ENCODE results near the gene CD300LG.

The CD300LG gene

GRCh38 chr17:43907425-43907981 lies 60.5 kb downstream of the CD300LG start, which contains the start of gene MPP2:
MPP2 (minus strand) TSS chr17:43907536; CDS start chr17:43904460, 3,076 bp downstream.
- TF ChIP-seq, protein P1, sequence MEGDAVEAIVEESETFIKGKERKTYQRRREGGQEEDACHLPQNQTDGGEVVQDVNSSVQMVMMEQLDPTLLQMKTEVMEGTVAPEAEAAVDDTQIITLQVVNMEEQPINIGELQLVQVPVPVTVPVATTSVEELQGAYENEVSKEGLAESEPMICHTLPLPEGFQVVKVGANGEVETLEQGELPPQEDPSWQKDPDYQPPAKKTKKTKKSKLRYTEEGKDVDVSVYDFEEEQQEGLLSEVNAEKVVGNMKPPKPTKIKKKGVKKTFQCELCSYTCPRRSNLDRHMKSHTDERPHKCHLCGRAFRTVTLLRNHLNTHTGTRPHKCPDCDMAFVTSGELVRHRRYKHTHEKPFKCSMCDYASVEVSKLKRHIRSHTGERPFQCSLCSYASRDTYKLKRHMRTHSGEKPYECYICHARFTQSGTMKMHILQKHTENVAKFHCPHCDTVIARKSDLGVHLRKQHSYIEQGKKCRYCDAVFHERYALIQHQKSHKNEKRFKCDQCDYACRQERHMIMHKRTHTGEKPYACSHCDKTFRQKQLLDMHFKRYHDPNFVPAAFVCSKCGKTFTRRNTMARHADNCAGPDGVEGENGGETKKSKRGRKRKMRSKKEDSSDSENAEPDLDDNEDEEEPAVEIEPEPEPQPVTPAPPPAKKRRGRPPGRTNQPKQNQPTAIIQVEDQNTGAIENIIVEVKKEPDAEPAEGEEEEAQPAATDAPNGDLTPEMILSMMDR (IDR thresholded peaks at IDR 0.05; ENCODE audit: low read depth, low read length): peak; percentile 24
- in situ Hi-C loops (cut with HindIII; ENCODE audit: low sequenced_read_pairs): no loop called here
- DNase-seq (ENCODE audit: low read depth, low spot score): peak; percentile 72
- peak within 1 kb of the TSS; percentile 61 for H3K4me3 ChIP-seq (ENCODE audit: low read depth, low read length)

DNA sequence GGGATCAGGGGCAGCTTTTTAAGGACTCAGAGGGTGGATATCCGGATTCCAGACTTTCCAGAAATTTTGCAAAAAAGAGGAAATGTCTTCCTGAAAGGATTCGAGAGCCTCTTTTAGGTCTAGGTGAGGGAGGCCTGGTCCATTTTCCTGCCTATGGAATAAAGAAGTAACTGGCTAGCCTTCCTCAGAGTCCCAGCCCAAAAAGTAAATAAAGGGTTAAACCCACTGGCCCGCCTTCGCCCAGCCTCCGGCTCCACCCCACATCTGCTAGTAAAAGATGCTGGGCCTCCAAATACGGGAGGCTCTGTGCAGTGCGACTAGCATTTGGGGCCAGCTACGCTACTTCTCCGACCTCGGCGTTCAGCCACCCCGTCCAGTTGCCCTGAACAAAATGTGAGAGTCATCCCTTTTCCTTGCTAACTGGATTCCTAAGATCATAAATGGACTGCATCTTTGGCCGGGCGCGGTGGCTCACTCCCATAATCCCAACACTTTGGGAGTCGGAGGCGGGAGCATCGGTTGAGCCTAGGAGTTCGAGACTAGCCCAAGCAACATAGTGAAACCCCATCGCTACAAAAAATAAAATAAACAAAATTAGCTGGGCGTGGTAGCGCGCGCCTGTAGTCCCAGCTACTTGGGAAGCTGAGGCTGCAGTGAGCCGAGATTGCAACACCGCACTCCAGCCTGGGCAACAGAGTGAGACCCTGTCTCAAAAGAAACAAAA lies 61.2 kb downstream of the CD300LG start:
- TF ChIP-seq, protein P1 (IDR thresholded peaks at IDR 0.05; ENCODE audit: low read depth, low read length): no peak
- H3K4me3 ChIP-seq (ENCODE audit: low read depth, low read length): peak overlapping the region; percentile 61
- in situ Hi-C loops (cut with HindIII; ENCODE audit: low sequenced_read_pairs): no loop called here
- DNase-seq (ENCODE audit: low read depth, low spot score): peak; percentile 65

GRCh38 chr17:43909537-43910231 lies 62.7 kb downstream of the CD300LG start:
- DNase-seq (ENCODE audit: low read depth, low spot score): no peak
- in situ Hi-C loops (cut with HindIII; ENCODE audit: low sequenced_read_pairs): no loop called here
- H3K4me3 ChIP-seq (ENCODE audit: low read depth, low read length): no peak overlapping the region
- TF ChIP-seq, protein P1 (IDR thresholded peaks at IDR 0.05; ENCODE audit: low read depth, low read length): no peak

DNA sequence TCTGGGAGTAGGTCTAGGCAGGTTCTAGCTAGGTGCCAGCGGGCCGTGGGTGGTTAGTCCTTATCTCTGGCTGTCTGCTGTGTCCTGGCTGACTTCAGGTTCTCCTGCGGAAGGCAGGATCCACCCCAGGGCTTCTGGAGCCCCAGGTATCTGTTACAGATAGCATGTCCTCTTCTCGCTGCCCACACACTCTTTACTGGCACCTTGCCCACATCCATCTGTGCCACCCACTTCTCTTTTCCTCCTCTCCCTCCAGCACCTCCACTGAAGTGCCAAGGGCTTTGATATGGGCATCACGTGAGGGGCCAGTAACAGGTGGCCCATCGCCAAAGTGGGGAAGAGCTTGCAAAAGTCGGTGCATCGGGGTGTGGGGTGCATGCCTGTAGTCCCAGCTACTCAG lies 64.9 kb downstream of the CD300LG start:
- no peak for DNase-seq (ENCODE audit: low read depth, low spot score)
- TF ChIP-seq, protein P1 (IDR thresholded peaks at IDR 0.05; ENCODE audit: low read depth, low read length): no peak
- in situ Hi-C loops (cut with HindIII; ENCODE audit: low sequenced_read_pairs): no loop called here
- no peak overlapping the region for H3K4me3 ChIP-seq (ENCODE audit: low read depth, low read length)

GRCh38 chr17:43912635-43913304 lies 65.8 kb downstream of the CD300LG start:
- TF ChIP-seq, protein P1 (IDR thresholded peaks at IDR 0.05; ENCODE audit: low read depth, low read length): no peak
- no peak for DNase-seq (ENCODE audit: low read depth, low spot score)
- in situ Hi-C loops (cut with HindIII; ENCODE audit: low sequenced_read_pairs): no loop called here
- no peak overlapping the region for H3K4me3 ChIP-seq (ENCODE audit: low read depth, low read length)
